MV-4-11 (cell line): Measurements from ENCODE around the gene CCDC69.
"Not testable (repeated sequence)": the region's sequence is repeated elsewhere in the genome, so short reads cannot be mapped to it uniquely, and the experiment has no call there.

Experiments
- DNase-seq: peaks from one replicate; lab custom pipeline; 2025; lab: John Stamatoyannopoulos, UW

CCDC69 gene

GRCh38 chr5:151192626-151193025, 31.3 kb downstream of the CCDC69 start:
- no peak for DNase-seq

DNA sequence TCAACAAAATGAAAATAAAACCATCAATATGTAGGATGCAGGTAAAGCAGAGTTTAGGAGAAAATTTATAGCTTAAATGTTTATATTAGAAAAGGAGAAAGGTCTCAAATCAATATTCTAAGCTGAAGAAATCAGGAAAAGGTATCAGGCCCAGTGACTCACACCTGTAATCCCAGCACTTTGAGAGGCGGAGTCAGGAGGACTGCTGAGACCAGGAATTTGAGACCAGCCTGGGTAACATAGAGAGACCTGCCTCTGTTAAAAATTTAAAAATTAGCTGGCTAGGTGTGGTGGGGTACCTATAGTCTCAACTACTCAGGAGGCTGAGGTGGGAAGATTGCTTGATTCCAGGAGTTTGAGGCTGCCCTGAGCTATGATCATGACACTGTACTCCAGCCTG, 32.2 kb downstream of the CCDC69 start:
- no peak for DNase-seq

- no peak for DNase-seq
Measured at GRCh38 chr5:151189151-151189550, 34.7 kb downstream of the CCDC69 start.

- DNase-seq, result no peak
Measured at GRCh38 chr5:151186538-151186937, 37.4 kb downstream of the CCDC69 start.

DNA sequence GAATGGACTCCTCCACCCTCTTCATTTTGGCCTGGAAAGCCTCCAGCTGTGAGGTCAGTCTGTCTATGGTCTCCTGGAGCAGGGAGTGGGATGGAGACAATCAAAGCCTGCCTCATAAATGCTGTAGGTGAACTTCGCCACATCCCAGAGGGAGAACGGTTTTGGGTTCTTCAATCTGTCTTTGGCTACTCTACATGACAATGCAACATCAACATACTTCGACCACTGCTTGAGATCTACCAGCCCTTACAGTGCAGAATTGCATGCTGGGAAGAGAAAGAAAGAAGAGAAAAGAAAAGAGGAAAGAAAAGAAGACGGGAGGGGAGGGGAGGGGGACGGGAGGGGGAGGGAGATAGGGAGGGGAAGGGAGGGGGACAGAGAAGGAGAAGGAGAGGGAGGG, 37.8 kb downstream of the CCDC69 start:
- DNase-seq, result no peak

DNA sequence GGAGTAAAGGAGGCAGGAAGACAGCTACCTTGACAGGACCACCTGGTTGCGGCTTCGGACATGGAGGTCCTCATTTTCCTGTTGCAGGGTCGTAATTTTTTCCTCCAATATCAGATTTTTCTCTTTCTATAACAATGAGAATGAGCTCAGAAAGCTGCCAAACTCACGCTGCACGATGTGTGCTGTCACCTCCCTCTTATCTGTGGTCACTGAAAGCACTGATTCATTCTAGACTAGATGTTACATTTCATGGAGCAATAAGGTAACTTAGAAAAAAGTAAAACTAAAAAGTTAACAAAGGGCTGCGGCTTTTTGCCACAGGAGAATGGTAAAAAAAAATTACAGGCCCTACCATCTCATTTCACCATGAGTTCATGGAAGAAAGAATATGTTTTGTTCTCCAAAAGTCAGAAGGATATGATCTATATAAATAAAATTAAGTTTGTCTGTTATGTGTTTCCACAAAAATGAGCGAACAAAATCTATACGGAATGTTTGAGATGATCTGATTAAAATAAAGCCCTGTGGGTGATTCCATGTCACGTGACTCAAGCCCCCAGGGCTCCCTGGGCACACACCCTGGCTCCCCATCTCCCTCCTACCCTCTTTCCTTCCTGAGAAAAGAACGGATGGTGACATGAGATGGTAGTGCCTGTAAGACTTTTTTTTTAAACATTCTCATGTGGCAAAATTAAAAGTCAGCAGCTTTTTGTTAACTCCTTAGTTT, 39.4 kb downstream of the CCDC69 start:
- DNase-seq, result no peak

DNA sequence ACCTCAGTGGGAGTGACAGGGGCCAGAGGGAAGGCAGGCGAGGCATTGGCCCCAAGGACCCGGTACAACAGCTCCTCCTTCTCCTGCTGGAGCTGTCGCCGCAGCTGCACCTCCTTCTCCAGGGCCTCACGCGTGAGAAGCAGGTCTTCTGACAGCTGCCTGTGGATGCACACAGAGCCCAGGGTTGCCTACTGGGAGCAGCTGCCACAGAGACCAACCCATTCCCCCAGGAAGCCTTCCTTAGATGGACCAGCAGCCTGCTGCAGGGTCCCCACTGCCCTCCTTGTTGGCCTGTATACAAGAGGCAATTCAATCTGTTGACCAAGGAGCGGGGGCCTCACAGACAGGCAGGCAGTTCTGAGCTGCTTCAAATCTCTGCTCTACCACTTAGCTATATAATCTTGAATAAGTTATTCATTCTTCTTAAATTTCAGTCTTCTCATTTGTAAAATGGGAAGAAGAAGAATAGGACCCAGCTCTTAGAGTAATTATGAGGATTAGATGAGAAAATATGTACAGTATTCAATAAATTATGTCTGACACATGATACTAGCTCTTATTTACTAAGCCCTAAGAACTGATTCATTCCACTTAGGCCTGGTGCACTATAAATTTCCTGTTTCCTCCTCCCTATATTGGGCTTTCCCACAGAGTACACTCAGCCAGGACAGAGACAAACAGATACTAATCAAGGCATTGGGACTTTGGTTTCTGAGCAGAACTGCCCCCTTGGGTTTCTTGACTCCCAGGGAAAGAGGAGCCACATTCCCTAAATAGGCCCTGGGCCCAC, 40.2 kb downstream of the CCDC69 start:
- DNase-seq, result no peak

DNA sequence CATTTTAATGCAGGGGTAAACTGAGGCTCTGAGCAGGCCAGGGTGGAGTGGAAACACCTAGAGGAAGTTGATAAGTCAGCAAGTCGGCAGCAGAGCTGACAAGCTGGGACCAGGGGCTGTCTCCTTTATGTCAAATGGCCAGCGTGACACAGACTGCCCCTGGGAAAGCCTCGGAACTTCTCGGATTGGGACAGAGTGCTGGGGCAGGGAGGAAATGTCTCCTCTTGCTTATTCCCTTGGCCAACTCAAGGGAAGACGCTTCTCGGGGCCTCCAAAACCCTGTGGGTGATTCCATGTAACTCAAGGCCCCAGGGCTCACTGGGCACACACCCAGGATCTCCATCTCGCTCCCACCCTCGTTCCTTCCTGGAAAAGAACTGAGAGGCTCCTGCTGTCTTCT, 40.9 kb downstream of the CCDC69 start:
- DNase-seq, result no peak

GRCh38 chr5:151182524-151182900, 41.4 kb downstream of the CCDC69 start:
- DNase-seq, result no peak

GRCh38 chr5:151181818-151182523, 41.9 kb downstream of the CCDC69 start:
- no peak for DNase-seq

DNA sequence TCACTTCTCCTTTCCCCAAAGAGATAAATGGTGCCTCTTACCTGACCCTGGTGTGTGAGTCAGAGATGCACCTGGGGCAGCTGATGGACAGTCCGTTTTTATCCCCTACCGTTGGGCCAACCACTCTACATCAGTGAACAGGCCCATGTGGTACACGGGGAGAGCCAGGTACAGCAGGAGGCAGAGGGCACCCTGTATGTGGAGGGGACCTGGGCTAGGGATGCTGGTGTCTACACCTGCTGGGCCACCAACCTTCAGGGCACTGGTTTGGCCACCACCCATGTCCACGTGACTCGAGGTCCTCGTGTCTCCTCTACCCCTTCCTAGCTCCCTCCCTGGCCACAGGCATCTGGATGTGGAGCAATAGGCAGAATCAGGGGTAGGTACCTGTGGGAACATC, 43.6 kb downstream of the CCDC69 start:
- DNase-seq, result no peak

GRCh38 chr5:151179489-151179840, 44.4 kb downstream of the CCDC69 start:
- no peak for DNase-seq

DNA sequence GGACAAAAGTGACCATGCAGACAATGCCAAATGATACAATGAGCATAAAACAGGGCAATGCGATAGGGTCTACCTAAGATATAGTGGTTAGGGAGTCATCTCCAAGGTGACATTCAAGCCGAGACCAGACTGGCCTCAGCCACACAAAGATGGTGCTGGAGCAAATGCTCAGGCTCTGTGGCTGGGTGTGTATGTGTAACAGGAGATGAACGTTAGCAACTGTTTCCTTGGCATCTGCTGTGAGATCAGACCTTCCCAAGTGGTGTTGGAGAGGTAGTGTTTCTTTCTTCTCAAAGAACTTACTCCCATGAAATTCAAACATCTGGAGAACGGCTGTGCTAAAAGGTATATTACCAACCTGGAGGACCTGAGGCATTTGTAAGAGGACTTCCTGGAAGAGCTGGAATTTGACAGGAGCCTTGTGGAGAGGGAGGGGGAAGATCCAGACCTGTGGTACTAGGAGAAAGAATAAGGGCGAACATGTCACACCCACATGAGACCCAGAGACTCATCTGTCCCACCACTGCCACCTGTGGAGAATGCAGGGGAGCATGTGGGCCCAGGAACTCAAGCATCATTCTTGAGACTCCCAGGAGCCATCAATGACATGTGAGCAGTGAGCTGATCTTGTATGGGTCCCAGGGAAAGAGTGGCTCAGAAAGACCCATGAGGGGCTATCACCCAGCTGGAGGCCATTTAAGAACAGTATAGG, 45.0 kb downstream of the CCDC69 start:
- no peak for DNase-seq

GRCh38 chr5:151178372-151178771, 45.5 kb downstream of the CCDC69 start:
- DNase-seq, result no peak

DNA sequence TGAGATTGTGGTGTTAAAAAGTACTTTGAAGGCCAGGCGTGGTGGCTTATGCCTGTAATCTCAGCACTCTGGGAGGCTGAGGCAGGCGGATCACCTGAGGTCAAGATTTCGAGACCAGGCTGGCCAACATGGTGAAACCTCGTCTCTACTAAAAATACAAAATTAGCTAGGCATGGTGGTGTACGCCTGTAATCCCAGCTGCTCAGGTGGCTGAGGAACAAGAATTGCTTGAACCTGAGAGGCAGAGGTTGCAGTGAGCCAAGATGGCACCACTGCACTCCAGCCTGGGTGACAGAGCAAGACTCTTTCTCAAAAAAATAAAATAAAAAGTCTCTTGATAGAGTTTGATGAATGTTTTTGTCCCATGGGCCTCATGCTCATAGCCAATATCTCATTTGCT, 47.6 kb downstream of the CCDC69 start:
- DNase-seq, result not testable (repeated sequence)

DNA sequence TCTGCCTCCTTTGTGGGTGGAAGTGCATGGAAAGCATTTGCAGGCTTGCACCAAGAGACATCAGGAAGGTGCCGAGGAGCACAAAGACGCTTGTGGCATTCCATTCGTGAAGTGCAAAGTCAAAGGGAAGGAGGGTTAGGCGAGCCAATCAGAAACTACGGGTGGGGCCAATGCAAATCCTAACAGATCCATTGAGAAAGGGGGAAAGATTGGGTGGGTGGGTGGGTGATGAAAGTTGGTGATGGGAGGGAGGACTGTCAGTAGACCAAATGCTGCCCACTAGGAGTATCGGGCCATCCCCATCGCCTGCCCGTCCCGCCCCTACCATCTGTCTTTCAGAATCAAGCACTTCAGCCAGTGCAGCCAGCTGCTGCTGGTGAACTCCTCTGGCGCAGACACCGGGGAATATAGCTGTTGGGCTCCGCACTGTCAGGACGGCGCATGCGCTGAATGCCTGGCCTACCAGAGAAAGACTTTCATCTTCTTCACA, 49.2 kb downstream of the CCDC69 start:
- no peak for DNase-seq

- no peak for DNase-seq
Measured at GRCh38 chr5:151173711-151174611, 49.9 kb downstream of the CCDC69 start.

DNA sequence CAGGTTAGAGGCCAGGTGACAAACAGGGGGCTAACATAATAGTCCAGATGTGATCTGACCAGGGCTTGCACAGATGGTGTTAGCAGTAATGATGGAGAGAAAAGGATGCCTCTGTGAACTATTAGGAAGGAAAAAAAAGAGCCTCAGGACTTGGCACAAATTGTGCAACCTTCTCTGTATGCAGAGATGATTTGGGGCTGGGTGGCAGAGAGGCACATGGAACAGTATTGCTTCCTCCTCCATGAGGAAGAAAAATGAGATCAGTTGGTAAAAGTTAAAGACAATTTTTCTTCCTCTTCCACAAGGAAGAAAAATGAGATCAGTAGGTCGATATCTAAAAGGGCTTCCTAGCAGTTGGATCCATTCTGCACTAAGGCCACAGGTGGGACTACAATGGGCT, 52.4 kb downstream of the CCDC69 start:
- peak; percentile 71 for DNase-seq

DNA sequence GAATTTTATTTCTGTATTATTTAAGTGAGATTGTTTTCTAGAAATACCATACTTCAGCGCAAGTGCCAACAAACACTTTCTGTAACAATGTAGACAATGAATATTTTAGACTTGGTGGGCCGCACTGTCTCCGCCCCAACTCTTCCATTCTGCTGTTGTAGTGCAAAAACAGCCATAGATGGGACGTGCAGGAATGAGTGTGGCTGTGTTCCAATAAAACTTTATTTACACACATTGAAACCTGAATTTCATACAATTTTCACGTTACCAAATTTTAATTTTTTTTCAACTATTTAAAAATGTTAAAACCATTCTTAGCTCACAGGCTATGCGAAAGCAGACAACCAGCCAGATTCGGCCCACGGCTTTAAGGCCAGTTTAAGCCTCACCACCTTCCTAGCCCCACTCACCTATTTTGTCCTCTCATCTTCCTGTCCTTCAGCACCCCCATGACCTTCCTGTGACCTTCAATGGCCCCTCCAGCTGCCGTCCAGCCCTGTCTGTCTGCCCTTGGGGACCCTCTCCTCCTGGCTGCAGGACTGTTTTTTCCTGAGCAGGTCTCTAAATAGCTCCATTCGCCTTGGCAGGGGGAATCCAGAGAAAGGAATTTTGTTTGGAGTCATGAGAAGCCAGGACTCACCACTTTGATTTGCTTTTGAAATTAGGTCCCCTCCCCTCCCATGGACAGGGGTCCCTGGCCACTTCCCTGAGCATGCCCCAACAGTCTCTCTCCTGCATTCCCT, 55.1 kb downstream of the CCDC69 start:
- DNase-seq, result no peak

- DNase-seq, result no peak
Measured at GRCh38 chr5:151167022-151167421, 56.9 kb downstream of the CCDC69 start.
